IMR-90 (cell line): ENCODE data around the gene KIF6.

Source experiments
- CHD1 ChIP-seq: IDR thresholded peaks from 2 replicates; pipeline ENCODE4 v1.6.1; 2012; ENCODE audit warnings: low read depth, low read length, improper control_type of control experiment
- ELK1 ChIP-seq: fragments of 150-350 bp; IDR thresholded peaks from 2 replicates; pipeline ENCODE4 v1.6.1; 2016; ENCODE audit warnings: low read depth, mild to moderate bottlenecking, low read length, moderate library complexity, borderline replicate concordance
- MAFK ChIP-seq: IDR thresholded peaks from 2 replicates; pipeline ENCODE4 v1.6.1; 2012; ENCODE audit warnings: low read depth, low read length, improper control_type of control experiment
- POLR2A ChIP-seq: IDR thresholded peaks from 2 replicates; pipeline ENCODE4 v1.6.1; 2012; ENCODE audit warnings: mild to moderate bottlenecking, low read depth, low read length
- RAD21 ChIP-seq: IDR thresholded peaks from 2 replicates; pipeline ENCODE4 v1.6.1; 2012; ENCODE audit warnings: low read length, improper control_type of control experiment
- SMC3 ChIP-seq: fragments of 150-350 bp; IDR thresholded peaks from 2 replicates; pipeline ENCODE4 v1.6.1; 2016; ENCODE audit warnings: low read depth, mild to moderate bottlenecking, antibody characterized with exemption, low read length, moderate library complexity
- TF ChIP-seq, protein P1 (sequence below): conservative IDR thresholded peaks from 2 replicates; pipeline ENCODE4 v1.5.1; 2012; ENCODE audit warnings: mild to moderate bottlenecking, low read depth, low read length, improper control_type of control experiment

DNA sequence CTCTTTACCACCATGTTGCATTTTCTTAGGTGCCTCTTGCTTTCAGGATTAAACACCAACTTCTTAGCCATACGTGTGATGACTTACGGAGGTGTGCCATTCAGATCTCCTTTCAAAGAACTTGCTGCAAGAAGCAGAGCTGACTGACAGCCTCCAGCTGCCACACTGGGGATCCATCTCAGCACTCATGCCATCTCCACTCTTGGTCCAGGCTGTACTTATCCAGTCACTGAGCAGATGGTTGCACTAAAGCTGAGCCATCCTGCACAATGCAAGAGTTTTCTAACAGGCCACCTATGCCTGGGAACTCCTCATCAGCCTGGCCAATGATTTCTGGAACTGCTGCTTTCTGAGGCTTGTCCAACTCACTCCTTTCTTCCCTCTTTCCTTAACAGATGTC is 31.4 kb upstream of the KIF6 start:
- TF ChIP-seq, protein P1, sequence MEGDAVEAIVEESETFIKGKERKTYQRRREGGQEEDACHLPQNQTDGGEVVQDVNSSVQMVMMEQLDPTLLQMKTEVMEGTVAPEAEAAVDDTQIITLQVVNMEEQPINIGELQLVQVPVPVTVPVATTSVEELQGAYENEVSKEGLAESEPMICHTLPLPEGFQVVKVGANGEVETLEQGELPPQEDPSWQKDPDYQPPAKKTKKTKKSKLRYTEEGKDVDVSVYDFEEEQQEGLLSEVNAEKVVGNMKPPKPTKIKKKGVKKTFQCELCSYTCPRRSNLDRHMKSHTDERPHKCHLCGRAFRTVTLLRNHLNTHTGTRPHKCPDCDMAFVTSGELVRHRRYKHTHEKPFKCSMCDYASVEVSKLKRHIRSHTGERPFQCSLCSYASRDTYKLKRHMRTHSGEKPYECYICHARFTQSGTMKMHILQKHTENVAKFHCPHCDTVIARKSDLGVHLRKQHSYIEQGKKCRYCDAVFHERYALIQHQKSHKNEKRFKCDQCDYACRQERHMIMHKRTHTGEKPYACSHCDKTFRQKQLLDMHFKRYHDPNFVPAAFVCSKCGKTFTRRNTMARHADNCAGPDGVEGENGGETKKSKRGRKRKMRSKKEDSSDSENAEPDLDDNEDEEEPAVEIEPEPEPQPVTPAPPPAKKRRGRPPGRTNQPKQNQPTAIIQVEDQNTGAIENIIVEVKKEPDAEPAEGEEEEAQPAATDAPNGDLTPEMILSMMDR, result no peak
- no peak for TF ChIP-seq CHD1
- no peak for TF ChIP-seq RAD21
- TF ChIP-seq SMC3, result no peak
- no peak for TF ChIP-seq ELK1
- no peak for TF ChIP-seq MAFK
- TF ChIP-seq POLR2A, result no peak
